Muscle of arm (tissue), 12 donors: Measurements from ENCODE around the gene CRIP3. TPM values are rescaled to one million over a fixed set of nuclear protein-coding genes. Genes with fewer than 3 reads are reported as not detected.

Source experiments
- DNase-seq: peaks from one replicate; pipeline ENCODE4 v3.0.0-alpha.2; 2013
- polyA plus RNA-seq, 12 donors: library from polyadenylated mRNA; unstranded; fragments of 120-200 nt; gene quantifications; one replicate each; pipeline ENCODE4 v1.2.1, GENCODE V29; 2013; ENCODE audit not compliant: insufficient read length in 12 of 12

Gene CRIP3
- polyA plus RNA-seq, 12 donors: 0.49 to 2.8 (median 1.2) TPM; not detected in 2

DNA sequence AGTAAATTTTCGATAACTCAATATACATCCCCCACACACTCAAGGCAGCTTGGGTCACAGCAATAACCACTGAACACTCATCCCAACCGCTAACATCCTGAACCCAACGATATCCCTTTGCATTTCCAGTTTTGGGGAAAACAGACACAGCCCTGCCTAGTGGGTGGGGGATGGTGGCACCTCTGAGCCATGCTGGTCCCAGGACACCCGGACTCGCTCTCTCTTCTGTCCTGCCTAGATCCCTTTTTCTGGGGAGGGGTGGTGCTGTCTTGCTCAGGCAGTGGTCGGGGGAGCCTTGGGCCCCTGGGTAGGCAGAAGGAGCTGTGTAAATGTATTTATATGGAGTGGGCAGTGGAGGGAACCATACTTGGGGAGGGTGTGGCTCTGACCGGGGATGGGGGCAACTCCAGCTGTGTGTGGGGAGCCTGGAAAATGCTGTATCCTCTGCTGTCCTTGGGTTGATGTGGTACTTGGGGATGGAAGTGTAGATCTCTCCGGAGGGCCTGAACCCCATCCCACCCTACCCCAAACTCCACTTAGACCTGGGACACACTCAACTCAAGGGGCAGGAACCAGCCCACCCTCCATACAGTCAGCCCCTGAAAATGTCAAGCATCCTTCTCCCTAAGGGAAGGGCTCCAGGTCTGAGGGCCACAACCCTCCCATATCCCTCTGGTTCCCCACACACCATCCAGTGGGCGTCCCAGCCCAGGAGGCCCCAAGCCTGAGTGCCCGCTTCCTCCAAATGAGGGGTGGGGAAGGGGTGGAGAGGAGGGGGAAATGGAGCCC is 34.3 kb downstream of the CRIP3 start:
- DNase-seq: no peak

DNA sequence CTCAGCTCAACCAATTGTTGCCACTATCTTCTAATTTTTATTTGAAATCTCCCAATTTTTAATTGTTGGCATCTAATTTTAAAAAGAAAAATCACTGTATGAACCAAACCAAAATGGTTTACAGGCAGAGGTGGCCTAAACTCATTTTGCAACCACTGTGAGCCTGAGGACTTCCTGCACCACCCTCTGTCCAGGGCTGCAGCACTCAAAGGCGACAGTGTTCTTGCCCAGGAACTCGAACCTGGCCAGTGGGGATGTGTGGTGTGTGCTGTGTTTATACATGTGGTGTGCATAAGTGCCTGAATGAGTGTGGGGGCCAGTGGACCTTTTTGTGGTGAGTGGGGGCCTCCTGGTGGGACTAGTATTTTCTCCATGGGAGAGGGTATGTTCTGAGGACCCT is 34.9 kb downstream of the CRIP3 start:
- no peak for DNase-seq

DNA sequence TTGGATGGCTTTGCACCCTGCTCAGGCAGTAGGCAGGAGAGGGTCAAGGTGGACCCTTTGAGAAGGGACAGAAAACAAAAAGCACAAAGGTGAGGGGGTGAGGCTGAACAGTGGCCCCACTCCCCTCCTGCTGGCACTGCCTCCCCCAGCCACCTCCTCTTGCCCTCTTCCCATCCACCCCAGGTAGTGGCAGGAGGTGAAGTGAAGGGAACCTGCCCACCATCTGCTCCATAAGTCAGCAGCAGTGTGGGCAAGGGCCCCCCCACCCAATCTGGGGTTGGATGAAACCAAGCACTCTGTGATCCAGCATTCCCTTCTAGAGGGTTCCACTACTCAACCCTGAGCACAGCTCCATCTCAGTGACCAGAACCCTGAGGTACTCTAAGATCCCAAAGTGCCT is 36.7 kb downstream of the CRIP3 start:
- DNase-seq: no peak

DNA sequence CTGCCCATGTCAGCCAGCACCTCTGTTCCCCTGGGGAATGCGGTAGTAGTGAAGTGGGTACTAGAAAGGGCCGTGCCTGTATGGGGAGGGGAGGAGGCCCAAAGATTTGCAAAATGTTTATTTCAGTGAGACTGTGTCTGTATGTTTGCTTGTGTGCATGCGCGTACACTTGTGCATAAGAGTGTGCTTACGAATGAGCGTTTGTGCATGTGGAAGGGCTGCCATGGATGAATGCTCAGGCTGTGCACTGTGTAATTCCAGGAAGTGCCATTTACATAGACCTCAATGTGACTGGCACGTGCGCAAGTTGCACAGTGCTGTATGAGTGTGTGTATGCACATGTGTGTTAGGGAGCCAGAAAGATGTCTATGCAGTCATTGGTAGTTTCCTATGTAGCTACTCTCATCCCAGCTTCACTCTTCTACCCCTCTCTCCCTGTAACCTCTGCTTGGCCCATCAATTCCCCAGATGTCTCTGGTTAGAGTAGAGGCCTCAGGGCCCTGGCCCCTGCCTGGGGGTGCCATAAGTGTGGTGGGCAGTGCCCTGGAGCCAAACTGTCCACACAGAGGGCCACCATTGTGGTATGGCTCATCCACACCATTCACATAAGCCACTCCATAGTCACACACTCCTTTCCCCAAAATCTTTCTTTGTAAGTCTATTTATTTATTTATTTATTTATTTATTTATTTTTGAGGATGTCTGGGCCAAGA is 37.4 kb downstream of the CRIP3 start:
- no peak for DNase-seq

DNA sequence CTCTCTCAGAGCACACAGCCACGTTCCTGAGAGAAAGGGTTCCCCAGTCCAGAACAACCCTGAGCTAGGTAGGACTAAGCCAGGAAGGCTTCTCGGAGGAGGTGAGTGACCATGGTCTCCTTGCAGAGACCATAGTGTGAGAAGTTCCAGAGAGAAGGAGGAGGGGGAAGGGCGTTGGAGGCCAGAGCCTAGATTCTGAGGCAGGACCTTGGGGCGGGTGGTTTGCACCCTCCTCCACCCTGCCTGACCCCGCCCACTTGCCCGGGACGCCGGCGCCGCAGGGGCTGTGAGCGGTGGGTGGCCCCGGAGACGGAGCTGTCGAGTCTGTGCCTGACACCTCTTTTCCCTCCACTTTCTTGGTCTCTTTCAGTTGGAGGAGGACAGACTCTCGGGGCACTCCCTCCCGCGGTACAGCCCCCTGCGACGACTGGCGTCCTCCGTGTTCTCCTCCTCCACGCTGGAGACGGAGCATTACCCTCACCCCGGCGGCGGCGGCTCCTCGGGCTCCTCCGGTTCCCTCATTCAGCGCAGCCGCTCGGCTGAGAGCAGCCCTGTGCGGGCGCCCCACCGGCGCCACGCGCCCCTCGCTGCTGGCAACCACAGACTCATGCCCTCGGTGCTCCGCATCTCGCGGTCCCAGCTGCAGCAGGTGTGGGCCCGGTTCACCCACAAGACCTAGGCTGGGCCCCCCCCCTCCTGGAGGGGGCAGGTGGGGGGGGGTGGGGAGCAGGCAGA is 39.2 kb downstream of the CRIP3 start:
- DNase-seq: no peak

DNA sequence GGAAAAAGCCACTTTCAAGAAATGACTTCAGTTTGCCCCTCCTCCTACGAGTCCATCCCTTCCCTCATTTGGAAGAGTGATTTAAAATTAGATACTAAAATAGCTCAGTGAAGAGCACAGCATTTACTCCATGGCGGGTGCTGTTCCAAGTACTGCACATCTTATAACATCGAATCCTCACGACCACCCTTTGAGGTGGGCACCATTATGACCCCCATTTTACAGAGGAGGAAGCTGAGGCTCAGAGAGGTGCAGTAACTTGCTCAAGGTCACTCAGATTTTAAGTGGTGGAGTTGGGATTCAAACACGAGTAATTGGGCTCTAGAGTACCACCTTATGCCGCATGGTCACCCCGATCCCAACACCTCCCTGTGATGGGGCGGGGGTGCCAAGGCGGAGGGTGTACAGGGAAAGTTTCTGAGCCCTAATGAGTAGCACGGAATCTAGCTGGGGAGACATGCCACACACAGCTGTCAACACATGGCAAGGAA is 39.8 kb downstream of the CRIP3 start:
- DNase-seq: no peak

DNA sequence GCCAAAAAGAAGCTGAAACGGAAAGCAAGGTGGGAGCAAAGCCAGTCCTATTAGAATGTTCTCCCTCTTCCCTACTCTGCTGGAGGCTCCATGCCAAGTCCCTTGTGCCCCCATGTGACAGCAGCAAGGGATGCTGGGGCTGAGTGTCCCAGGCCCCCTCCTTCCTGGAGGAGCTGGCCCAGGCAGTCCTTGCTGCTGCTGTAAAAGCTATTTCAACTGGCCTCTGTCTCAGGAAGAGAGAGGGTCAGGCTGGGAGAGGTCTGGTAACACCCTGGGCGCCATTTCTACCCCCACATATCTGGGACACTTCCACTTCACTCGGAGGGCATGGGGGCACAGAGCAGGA is 40.3 kb downstream of the CRIP3 start:
- DNase-seq: no peak

DNA sequence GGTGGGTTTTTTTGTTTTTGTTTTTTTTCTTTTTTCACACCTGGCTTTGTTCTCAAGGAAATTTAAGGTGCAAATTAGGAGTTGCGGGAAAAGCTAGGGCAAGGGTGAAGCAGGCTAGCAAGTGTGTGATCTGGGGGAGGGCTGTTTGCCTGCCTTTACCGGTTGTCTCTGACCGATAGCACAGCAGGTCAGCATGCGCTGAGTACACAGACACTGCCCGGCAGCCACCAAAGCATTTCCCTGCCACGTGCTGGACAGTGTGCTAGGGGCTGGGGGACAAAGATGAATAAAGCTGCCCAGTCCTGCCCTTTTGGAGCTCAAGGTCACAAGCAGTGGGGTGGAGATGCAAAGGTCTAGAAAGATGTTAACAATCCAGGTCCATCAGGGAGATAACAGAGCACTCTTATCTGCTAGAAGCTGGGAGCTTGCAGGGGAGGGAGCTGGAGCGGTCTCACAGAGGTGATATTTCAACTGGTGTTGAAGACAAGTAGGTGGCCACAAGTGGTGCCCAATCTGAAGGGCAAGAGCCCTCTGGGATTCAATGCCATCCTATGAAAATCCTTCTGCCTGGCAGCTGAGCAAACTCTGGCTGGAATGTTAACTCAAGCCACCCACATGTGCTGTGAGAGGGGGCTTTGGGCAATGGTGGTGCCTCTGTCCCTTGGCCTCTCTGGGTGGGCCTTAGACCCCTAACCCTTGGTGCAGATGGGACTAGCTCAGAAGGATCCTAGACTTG is 40.8 kb downstream of the CRIP3 start:
- no peak for DNase-seq

DNA sequence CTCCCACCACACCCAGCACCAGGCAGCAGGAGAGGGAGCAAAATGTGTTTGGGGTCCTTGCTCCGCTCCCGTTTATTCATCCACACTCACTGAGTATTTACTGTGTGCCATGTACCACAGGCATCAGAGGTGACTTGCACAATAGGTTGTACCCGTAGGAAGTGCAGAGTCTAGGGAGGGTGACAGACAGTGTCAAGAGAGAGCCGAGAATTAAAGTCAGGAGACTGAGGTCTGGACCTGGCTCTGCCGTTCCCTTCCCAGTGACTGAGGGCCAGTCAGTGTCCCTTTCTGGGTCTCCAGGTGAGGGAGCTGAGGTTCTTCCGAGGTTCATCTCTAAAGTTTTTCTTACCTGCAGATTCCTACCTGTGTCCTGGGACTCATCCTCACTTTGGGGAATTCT is 43.1 kb downstream of the CRIP3 start:
- DNase-seq: no peak

DNA sequence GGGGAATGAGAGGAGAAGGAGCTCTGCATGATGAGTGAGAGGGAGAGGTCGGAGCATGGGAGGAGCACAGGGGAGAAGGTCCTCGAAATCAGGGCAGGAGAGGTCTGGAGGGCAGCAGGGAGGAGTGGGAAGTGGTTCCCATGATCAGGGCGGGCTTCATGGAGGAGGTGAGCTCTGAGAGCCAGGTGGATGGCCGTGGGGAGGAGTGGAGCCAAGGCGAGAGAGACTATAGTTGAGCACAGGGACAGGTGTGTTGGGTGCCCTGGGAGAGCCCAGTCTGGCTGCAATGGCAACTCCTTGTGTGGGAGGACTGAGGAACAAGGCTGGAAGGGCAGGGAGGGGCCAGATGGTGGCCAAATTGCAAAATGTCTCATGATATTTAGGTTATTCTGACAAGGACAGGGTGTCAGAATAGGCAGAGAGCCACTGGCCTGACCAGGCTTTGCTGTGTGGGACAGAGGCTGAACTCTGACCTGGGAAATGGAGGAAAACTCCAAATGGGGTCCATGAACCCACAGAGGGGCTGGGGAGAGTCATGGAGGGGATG is 44.0 kb downstream of the CRIP3 start:
- no peak for DNase-seq

DNA sequence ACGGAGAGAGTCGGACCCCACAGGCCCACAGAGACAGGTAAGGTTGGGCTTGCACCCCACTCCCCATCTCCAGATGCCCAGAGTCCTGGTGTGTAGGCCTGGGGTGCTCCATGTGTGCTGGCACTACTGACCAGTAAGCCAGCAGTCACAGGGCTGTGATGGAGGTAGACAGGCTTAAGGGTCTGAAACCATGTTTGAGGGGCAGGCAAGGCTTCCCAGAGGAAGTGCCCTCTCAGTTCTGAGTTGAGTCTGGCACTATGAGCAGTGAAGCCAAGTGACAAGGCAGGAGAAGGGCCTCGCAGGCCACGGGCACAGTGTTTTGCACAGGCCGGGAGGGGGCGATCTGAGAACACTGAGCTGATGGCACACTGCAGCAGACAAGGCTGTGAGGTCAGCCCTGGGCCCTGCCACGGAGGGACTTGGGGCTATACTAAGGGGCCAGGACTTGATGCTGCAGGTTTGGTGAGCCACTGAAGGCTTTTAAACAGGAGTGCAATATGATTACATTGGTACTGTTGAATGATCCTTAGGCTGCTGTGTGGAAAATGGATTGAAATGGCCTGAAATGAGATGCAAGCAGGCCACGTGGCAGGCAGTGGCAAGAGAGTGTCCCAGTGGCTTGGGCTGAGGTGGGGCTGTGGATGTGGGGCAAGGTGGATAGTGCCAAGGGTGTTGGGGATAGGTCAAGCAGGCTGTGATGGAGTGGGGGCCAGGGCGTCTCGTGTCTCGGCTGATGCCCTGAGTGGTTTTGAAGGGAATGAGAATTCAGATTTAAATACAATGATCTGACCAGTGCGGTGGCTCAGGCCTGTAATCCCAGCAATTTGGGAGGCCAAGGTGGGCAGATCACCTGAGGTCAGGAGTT is 45.1 kb downstream of the CRIP3 start:
- peak; percentile 54 for DNase-seq

DNA sequence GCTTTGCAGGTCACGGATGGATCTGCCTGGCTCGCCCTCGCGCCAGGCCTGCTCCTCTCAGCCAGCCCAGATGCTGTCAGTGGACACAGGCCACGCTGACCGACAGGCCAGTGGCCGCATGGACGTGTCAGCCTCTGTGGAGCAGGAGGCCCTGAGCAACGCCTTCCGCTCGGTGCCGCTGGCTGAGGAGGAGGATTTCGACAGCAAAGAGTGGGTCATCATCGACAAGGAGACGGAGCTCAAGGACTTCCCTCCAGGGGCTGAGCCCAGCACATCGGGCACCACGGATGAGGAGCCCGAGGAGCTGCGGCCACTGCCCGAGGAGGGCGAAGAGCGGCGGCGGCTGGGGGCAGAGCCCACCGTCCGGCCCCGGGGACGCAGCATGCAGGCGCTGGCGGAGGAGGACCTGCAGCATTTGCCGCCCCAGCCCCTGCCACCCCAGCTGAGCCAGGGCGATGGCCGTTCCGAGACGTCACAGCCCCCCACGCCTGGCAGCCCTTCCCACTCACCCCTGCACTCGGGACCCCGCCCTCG is 45.8 kb downstream of the CRIP3 start:
- no peak for DNase-seq

DNA sequence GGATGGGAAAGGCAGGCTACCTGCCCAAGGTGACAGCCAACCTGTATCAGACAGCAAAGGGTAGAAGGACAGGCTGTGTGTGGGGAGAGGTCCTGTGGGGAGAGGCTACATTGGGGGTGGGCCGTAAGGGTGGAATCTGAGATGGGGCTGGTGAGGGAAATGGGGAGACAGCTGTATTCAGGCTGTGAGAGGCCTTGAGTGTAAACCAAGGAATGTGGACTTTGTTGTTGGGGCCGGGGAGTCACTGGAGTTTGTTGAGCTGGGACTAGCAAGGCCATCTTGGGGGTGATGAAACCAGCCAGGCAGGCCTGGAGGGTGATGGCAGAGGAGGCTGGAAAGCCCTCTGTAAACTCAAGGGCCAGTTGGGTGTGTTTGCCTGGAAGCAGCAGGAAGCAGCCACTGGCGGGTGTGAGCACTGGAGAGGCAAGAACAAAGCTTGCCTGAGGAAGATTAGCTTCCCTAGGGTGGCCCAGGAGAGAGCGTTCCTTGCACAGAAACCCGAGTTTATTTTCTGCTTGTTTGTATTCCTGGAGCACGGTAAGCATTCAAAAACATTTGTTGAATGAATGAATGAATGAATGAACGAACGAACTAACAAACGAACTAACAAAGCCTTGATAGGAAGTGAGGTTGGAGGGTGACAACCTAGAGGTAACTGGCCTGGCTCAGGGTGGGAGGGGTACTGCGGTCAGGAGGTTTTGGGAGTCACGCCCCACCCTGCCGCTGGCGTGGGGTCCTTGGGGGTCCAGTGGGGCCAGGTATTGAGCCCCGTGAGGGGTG is 46.4 kb downstream of the CRIP3 start:
- no peak for DNase-seq

DNA sequence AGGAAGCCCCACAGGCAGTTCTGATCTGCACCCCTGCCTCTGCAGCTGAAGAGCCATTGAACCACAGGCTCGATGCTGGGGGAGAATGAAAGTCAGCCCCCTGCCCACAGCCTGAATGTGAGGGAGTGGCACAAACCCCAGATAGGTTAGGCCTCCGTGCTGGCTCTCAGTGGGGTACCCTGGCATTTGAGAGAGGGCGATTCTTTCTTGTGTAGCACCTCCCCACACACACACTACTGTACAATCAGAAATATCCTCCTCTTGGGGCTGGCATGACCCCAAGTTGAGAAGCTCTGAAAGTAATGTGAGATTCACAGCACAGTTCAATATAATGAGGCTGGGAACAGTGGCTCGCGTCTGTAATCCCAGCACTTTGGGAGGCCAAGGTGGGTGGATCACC is 47.4 kb downstream of the CRIP3 start:
- no peak for DNase-seq

DNA sequence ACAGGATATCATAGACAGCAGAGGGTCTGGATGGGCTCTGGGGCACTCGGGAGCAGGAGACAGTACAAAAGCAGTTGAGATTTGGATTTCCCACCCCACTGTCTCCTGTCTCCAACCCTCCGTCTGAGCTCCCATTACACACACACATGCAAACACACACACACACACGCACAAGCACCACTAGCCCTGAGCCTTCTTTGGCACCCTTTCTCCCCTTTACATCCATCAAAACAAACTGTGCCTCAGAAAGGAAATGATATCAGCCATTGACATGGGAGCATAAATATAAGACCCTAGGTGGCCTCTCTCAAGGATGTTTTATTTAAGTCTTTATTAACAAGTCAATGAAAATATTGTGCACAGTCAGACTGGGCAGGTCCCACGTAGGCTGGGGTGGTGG is 47.8 kb downstream of the CRIP3 start:
- DNase-seq: no peak

DNA sequence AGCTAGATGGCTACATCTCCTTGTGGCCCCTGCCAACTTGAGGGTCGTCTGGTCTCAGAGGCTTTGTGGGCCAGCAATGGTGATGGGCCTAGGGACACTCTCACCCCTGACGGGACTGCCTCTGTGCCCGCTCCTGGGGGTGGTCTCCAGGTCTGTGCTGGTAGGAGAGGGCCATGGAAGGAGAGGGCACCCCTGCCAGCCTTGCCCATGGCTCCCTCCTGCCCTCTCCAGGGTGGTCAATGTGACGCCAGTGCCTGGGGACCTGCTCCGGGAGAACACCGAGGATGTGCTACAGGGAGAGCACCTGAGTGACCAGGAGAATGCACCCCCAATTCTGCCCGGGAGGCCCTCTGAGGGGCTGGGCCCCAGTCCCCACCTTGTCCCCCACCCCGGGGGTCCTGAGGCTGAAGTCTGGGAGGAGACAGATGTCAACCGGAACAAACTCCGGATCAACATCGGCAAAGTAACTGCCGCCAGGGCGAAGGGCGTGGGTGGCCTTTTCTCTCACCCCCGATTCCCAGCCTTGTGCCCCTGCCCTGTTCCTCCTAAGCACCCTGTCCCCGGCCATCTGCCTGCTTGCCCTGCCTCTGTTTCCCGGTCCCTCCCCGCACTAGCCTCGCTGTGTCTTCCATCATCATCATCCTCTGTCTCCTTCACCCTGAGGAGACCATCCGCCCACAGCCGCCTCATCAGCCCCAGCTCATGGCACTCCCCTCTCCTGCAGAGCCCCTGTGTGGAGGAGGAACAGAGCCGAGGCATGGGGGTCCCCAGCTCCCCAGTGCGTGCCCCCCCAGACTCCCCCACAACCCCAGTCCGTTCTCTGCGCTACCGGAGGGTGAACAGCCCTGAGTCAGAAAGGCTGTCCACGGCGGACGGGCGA is 49.6 kb downstream of the CRIP3 start:
- DNase-seq: no peak

DNA sequence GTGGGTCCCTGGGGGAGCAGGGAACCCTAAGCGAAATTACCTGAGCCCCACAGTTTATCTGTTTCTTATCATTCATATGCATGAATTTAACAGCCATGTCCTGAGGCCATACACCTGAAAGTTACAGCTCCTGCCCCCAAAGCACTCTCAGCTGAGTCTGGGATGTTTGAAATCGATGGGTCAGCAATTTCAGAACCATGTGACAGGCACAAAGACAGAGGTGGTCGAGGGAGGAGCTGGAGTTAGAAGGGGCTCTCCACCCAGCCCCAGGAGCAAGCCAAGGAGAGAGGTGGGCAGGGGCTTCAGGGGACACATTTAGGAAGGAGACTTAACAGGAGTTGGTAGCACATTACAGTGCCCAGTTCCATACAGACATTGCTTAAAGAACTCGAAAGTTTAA is 50.4 kb downstream of the CRIP3 start:
- no peak for DNase-seq

DNA sequence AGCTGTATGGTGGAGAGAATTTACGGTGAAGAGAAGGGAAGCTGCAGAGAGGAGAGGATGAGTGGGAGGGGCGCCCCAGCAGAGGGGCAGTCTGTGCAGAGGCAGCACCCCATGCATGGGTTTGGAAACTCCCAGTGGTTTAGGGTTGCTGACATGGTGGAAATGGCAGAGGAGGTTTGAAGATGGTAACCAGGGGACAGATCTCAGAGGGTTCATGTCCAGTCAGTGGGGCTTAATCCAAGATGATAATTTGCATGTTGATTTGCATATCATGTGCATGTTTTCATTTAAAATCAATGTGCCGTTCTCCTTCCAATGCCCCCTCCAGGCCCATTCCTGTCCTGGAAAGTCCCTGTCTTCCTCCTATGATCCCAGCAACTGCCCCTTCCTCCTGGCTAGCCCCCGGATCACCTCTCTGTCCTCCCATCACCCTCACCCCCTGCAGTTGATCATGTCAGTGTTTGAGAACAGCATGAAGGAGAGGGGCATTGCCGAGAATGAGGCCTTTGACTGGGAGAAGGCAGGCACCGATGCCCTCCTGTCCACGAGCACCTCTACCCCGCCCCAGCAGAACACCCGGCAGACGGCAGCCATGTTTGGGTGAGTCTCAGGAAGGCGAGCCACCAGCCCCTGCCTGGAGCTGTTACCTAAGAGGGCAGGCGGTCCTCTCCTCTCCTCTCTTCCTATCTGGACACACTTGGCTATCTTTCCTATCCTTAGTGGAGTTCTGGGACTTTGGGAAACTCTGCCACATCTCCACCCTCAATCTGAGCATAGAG is 51.1 kb downstream of the CRIP3 start:
- DNase-seq: no peak
